ENCODE results near the gene SHISAL1. TPM values are rescaled to one million over a fixed set of nuclear protein-coding genes. Genes with fewer than 3 reads are reported as not detected.
A peak's percentile ranks its signal among the peaks of the same experiment; 100 is the strongest.

Gene SHISAL1
- total RNA-seq, 1 experiment from 2014 or later, result 2.9 TPM

DNA sequence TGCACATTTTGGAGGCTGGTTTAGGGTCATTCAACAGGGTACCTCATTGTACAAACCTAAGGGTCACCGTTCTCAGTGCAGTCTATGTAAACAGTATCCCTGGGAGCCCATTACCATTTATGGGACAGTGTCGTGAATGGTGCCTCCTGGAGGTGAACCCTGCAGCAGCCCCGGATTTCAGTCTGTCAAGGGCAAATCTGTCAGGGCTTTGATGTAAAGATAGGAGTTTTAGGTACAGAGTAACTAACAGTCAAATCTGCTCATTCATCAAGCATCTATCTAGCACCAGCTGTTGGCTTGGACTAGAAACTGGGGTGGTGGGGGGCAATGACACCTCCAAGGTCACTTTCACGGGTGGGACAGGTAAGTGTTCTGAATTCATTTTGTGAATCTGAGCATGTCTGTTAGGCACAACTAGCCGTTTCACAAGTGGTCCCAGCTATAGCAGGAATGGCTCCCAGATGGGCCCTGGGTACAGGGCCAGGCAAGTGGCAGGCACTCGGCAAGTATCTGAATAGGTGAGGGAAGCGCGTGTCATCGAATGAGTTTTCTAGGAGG, 68.4 kb downstream of the SHISAL1 start:
- H3K23ac ChIP-seq (ENCODE audit: insufficient read length, low read depth, low read length), result no peak overlapping the region
- H3K27ac Mint-ChIP-seq, result peak overlapping the region in 1 of 3 experiments; percentile 29; a peak in 1 of 7 replicates
- H2BK12ac ChIP-seq (ENCODE audit: insufficient read length, low read depth, low read length), result no peak overlapping the region
- peaks cover 3% of the 10 kb centered on the region for H3K27me3 Mint-ChIP-seq (ENCODE audit: low read depth)
- H3K79me1 ChIP-seq (ENCODE audit: insufficient read depth, low read depth, low read length, poor library complexity, severe bottlenecking), result no peaks in the 10 kb centered on the region
- H3T11ph ChIP-seq (ENCODE audit: low read length), result no peak overlapping the region
- no peak overlapping the region for H3K4ac ChIP-seq (ENCODE audit: low read depth, low read length)
- H3K9ac ChIP-seq (ENCODE audit: extremely low read depth, insufficient read length, low read length), result no peak overlapping the region
- TF ChIP-seq, protein P1, sequence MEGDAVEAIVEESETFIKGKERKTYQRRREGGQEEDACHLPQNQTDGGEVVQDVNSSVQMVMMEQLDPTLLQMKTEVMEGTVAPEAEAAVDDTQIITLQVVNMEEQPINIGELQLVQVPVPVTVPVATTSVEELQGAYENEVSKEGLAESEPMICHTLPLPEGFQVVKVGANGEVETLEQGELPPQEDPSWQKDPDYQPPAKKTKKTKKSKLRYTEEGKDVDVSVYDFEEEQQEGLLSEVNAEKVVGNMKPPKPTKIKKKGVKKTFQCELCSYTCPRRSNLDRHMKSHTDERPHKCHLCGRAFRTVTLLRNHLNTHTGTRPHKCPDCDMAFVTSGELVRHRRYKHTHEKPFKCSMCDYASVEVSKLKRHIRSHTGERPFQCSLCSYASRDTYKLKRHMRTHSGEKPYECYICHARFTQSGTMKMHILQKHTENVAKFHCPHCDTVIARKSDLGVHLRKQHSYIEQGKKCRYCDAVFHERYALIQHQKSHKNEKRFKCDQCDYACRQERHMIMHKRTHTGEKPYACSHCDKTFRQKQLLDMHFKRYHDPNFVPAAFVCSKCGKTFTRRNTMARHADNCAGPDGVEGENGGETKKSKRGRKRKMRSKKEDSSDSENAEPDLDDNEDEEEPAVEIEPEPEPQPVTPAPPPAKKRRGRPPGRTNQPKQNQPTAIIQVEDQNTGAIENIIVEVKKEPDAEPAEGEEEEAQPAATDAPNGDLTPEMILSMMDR (conservative IDR thresholded peaks at IDR 0.05), result no peak
- no peak overlapping the region for H3K4me2 ChIP-seq (ENCODE audit: insufficient read depth, insufficient read length, low read length)
- H2BK20ac ChIP-seq (ENCODE audit: low read depth, low read length, poor library complexity, severe bottlenecking), result no peak overlapping the region
- no peak overlapping the region for H4K91ac ChIP-seq (ENCODE audit: insufficient read length, low read depth, low read length)
- H3K36me3 Mint-ChIP-seq (ENCODE audit: insufficient read depth in 1 of 3, low read depth in 3 of 3), result peaks cover 2 to 8% (median 6%) of the 10 kb centered on the region in 3 experiments; a peak in 4 of 7 replicates
- H3K4me1 Mint-ChIP-seq, result peaks cover 0 to 4% of the 10 kb centered on the region in 2 experiments; a peak in 2 of 4 replicates
- H2AK5ac ChIP-seq (ENCODE audit: insufficient read length, low read length), result no peak overlapping the region
- no peaks in the 10 kb centered on the region for H3K9me3 ChIP-seq (ENCODE audit: control insufficient read depth, low read depth, low read length)
- no peaks in the 10 kb centered on the region for H3K79me2 ChIP-seq (ENCODE audit: insufficient read depth, low read length)
- H2BK15ac ChIP-seq (ENCODE audit: low read depth, low read length), result no peak overlapping the region
- no peak for DNase-seq
- H3K14ac ChIP-seq (ENCODE audit: insufficient read depth, low read length), result no peak overlapping the region
- no peak overlapping the region for H3K18ac ChIP-seq (ENCODE audit: insufficient read length, low read depth, low read length)
- no peak overlapping the region for H4K5ac ChIP-seq (ENCODE audit: insufficient read length, low read depth, low read length)
- WGBS (ENCODE audit: extremely low coverage, insufficient read length, low lambda C conversion rate), result no CpG with 5 or more reads among the region's 9 CpGs
- H4K20me1 ChIP-seq (ENCODE audit: control insufficient read depth, insufficient read depth, insufficient read length), result no peaks in the 10 kb centered on the region
- no peak overlapping the region for H3K27ac ChIP-seq (ENCODE audit: insufficient read length, low read depth, low read length)
- H2BK5ac ChIP-seq (ENCODE audit: insufficient read length, low read length), result no peak overlapping the region
- no peak overlapping the region for H2BK120ac ChIP-seq (ENCODE audit: low read depth, low read length, poor library complexity, severe bottlenecking)
- no peaks in the 10 kb centered on the region for H3K23me2 ChIP-seq (ENCODE audit: insufficient read length, low read depth, low read length, poor library complexity, severe bottlenecking)
- peaks cover 4 to 5% of the 10 kb centered on the region in 2 experiments for H3K9me3 Mint-ChIP-seq
- H4K8ac ChIP-seq (replicated peaks; ENCODE audit: insufficient read length, low read depth, low read length), result no peak overlapping the region
- no peak overlapping the region for H3K4me3 Mint-ChIP-seq
- H3K4me1 ChIP-seq (ENCODE audit: insufficient read depth, low read length), result no peaks in the 10 kb centered on the region
- H3K27me3 ChIP-seq (ENCODE audit: insufficient read depth, low read length), result no peaks in the 10 kb centered on the region
- H3K56ac ChIP-seq (ENCODE audit: insufficient read length, low read depth, low read length), result no peak overlapping the region
- H2AFZ ChIP-seq (ENCODE audit: low read length), result no peak overlapping the region
